GM21381 (cell line): ENCODE measurements around the gene BEND6.
"Not testable (repeated sequence)": the region's sequence is repeated elsewhere in the genome, so short reads cannot be mapped to it uniquely, and the experiment has no call there.

ENCODE experiments used
- ATAC-seq: cut with Tn5 transposase; IDR thresholded peaks from one replicate; pipeline ENCODE4 v1.9.1; 2021; ENCODE audit warnings: mild to moderate bottlenecking, moderate library complexity; ENCODE audit not compliant: unreplicated experiment

BEND6 gene

DNA sequence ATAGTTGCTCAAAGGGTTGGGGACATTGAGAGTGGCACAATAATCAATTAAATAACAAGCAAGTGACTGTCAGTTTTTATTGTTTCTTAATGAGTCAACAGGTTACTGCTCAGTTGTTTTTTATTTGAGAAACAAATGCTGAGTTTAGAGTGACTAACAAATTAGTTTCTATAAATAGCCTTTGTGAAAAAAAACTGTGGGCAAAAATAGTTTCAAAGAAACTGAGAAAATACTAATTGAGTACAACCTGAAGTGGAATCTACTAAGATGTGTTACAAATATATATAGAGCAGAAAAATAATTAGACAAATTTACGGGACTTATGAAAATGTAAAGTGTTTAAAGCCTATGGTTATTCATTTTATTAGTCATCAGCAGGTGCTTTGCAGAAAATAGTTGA lies 22.3 kb downstream of the BEND6 start:
- ATAC-seq, result no peak

- no peak for ATAC-seq
Measured at GRCh38 chr6:56978530-56978929, 23.6 kb downstream of the BEND6 start.

GRCh38 chr6:56984361-56984760 lies 29.5 kb downstream of the BEND6 start:
- ATAC-seq, result no peak

DNA sequence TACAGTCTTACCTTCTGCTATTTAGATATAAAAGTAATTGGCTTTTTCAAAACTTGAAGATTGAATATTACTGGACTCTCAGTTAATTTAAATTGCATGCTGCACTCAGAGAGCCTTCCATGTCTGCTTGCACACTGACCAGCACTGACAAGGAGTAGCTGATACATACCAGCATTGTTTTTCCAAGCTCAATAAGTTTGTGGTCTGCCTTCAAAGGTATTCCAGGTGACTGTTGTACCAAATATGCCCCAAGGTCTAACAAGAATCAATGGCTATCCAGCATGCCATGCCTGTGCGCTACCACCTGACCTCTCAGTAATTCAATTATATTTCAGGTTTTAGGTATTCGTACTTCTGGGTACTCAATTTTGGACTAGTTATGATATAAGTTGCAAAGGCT lies 30.0 kb downstream of the BEND6 start:
- ATAC-seq, result no peak

DNA sequence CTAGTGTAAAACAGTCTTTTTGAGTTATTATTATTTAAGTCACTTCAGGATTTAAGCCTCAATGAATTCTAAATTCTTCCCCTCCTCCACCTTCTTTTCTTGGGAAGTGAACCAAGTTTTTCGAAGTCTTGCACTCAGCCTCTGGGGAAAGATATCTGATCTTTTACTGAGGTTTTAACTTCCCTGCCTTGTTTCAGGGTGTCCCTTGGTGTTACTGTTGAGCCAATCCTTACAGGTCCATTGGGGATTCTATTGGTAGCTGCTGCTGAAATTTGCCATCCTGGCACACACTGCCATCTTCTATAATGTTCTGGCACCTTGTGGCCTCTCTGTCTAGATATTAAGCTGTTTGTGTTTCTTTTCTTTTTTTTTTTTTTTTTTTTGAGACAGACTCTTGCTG lies 31.7 kb downstream of the BEND6 start:
- no peak for ATAC-seq

GRCh38 chr6:56988145-56988544 lies 33.2 kb downstream of the BEND6 start:
- no peak for ATAC-seq

GRCh38 chr6:56992036-56992435 lies 37.1 kb downstream of the BEND6 start:
- ATAC-seq, result no peak

DNA sequence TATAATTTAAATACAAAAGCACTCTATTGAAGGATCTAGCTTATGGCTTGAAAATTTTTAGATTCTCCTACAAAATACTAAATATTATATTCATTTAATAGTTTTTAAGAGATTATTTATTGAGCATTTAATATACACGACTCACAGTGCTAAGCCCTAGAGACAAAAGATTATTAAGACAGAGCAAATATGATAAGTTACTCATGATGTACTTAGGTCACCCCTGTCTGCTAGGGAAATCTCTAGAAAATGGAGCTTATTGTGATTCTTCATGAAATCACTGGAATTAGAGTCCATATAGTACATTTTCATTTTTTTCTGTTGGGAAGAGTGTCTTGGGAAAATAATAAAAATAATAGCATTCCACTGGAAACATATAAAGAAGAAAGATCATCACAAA lies 37.8 kb downstream of the BEND6 start:
- no peak for ATAC-seq

GRCh38 chr6:56995347-56995902 lies 40.5 kb downstream of the BEND6 start:
- ATAC-seq, result no peak

DNA sequence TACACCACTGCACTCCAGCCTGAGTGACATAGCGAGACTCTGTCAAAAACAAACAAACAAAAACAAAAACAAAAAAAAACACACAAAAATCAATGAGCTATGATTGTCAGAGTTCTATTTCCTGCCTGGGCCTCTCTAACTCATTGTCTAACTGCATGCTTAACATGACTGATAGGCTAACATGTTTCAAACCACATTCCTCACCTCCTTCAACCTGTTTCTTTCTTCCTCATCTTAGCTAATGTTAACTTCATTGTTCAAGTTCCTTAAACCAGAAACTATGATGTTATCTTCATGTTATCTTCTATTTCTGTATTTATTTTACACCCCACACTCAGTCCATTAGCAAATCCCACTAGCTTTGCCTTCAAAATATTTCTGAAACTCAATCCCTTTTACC lies 41.5 kb downstream of the BEND6 start:
- no peak for ATAC-seq

DNA sequence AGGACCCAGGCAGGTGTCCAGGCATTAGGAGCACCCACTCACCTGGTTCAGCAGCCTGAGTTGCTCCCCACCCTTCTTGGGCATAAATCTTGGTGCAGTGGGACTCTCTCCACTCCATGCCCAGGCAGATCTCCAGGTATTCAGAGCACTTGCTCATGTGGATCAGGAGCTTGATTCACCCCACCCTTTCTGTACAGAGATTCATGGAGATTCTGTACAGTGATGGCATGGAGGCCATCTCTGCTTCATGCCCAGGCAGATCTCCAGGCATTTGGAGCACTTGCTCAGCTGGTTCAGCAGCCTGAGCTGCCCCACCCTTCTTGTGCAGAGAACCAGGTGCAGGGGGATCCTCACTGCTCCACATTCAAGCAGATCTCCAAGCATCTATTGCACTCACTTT lies 44.1 kb downstream of the BEND6 start:
- ATAC-seq, result no peak

DNA sequence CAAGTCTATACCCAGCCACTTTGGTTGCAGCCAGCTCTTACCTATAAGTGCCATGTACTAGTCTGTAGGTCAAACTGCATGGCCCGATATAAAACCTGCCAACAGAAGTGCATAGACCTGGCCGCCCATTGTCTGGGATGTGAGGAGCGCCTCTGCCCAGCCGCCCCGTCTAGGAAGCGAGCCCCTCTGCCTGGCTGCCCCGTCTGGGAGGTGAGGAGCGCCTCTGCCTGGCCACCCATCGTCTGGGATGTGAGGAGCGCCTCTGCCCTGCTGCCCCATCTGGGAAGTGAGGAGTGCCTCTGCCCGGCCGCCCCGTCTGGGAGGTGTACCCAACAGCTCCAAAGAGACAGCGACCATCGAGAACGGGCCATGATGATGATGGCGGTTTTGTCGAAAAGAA lies 44.8 kb downstream of the BEND6 start:
- not testable (repeated sequence) for ATAC-seq

GRCh38 chr6:57002197-57002596 lies 47.3 kb downstream of the BEND6 start:
- ATAC-seq, result no peak

DNA sequence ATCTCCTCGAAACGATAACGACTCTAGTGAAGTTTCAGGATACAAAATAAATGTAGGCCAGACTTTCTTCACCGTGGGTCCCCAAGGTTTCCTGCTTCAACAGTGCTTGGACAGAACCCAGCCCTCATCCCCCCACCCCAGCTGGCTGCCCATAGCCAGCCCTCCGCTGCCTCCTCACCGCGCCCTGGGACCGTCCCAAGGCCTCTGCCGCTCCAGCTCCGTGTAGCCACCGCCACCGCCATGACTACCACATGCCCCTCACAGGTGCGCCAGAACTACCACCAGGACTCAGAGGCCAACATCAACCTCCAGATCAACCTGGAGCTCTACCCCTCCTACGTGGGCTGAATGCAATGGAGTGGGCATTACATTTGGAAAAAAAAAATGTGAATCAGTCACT lies 49.4 kb downstream of the BEND6 start:
- no peak for ATAC-seq

DNA sequence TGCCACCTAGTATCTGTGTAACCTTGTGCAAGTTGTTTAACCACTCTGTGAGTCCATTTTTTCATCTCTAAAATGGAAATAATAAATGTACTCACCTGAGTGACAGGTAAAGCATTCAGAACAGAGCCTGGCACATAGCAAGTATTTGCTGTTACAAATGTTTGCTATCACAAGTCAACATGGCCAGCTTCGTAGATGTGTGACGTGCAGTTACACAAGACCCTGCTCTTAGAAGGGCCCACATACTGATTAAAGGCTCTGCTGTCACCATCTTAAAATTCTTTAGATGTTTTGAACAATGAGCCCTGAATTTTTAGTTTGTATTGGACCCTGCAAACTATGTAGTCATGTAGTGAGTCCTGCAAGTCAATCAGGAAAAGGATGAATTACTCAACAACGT lies 51.2 kb downstream of the BEND6 start:
- no peak for ATAC-seq

DNA sequence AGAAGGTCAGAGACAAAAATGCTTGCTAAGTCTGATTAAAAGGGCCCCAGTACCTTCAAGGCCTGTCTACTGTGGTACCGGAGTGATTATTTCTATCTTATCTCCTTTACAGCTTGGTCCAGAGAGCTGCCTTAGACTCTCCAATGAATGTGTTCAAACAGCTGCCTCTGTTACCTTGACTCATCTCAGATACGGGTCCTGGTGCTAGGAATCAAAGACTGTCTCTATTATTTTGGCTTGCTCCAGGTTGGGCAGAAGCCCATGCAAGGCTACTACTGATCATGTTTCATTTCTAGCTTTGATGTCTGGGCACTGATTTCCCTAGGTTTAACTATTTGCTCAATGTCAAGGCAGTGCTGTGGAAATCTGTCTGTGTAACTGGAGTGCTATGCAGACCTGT lies 53.2 kb downstream of the BEND6 start:
- ATAC-seq, result not testable (repeated sequence)

GRCh38 chr6:57013521-57013926 lies 58.6 kb downstream of the BEND6 start:
- no peak for ATAC-seq

GRCh38 chr6:57017069-57017468 lies 62.2 kb downstream of the BEND6 start:
- ATAC-seq, result no peak

DNA sequence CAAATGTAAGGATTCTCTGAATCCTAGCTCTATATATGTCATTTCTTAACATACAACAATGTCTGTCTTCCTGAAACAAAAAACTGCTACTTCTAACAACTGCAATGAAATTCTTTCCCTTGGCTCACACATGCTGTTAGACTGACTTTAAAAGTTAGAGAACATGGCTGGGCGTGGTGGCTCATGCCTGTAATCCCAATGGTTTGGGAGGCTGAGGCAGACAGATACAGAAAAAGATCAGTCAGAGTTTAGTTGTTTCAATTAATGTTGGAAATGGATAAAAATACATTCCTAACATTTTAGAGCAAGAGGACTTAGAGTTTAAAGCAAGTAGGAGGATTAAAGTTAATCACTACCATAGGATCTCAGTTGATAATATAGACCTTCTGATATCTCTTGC lies 62.9 kb downstream of the BEND6 start:
- no peak for ATAC-seq

- ATAC-seq, result no peak
Measured at GRCh38 chr6:57019434-57019833, 64.5 kb downstream of the BEND6 start.

DNA sequence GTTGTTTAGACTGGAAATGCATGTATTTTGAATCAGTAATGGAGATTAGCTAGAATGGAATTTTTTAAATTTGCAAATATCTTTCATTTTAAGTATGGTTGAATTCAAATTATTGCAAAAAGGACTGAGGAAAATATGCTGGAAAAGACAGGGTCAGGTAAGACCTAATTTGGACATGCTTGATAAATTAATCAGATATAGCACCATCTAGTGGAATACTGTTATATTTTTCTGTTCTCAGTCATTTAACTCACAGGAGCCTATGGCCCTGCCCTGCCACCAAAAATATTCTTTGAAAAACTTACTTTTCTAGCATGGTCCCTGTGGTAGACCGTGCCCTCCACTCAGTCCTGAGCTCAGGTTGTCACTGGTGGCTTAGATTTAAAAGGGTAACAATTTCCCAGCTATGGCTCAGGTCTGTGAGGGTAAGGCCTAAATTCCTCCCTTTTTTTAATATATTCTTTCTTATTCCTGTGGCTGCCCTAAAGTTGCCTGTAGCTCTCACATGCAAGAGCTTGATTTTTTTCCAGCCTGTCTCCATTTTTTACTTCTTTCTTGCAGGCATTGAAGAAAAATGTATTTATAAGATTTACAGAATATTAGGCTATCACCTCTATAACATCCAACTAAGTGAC lies 66.3 kb downstream of the BEND6 start:
- ATAC-seq, result no peak

GRCh38 chr6:57024321-57024720 lies 69.4 kb downstream of the BEND6 start:
- ATAC-seq, result no peak

DNA sequence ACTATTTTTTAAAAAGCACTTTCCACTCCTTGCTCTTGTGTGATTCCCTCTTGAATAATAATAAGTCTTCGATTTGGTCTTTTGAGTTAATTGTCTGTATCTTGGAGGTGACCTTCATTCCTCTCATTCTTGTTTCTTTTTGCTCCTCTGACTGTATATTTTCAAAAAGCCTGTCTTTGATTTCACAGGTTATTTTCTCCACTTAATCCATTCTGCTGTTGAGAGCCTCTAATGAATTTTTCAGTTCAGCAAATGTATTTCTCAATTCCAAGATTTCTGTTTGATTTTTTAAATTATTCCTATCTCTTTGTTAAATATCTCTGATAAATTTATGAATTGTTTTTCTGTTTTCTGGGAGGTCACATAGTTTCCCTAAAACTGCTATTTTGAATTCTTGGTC lies 69.9 kb downstream of the BEND6 start:
- ATAC-seq, result no peak
